GM21381 (cell line): ENCODE data around the gene RND2.

Experiments used
- ATAC-seq: cut with Tn5 transposase; IDR thresholded peaks from one replicate; pipeline ENCODE4 v1.9.1; 2021; ENCODE audit warnings: mild to moderate bottlenecking, moderate library complexity; ENCODE audit not compliant: unreplicated experiment

Gene RND2

GRCh38 chr17:43003542-43004172 lies 21.4 kb upstream of the RND2 start:
- no peak for ATAC-seq

- ATAC-seq: peak; percentile 81
Observed at GRCh38 chr17:43006639-43007551, 18.1 kb upstream of the RND2 start, which contains the start of gene IFI35. Gene IFI35, plus strand, starts transcription at chr17:43006784. Its CDS starts 164 bp downstream, at chr17:43006948.

- ATAC-seq: no peak
Observed at GRCh38 chr17:43010667-43011308, 14.2 kb upstream of the RND2 start.

- ATAC-seq: no peak
Observed at GRCh38 chr17:43011728-43012472, 13.1 kb upstream of the RND2 start.

- ATAC-seq: no peak
Observed at GRCh38 chr17:43013296-43013695, 11.7 kb upstream of the RND2 start.

- no peak for ATAC-seq
Observed at GRCh38 chr17:43014020-43014648, 10.9 kb upstream of the RND2 start.

- ATAC-seq: no peak
Observed at GRCh38 chr17:43014649-43015542, 10.1 kb upstream of the RND2 start.

GRCh38 chr17:43015579-43015978 lies 9.5 kb upstream of the RND2 start:
- no peak for ATAC-seq

GRCh38 chr17:43016216-43016615 lies 8.8 kb upstream of the RND2 start:
- no peak for ATAC-seq

GRCh38 chr17:43018008-43018853 lies 6.8 kb upstream of the RND2 start:
- ATAC-seq: no peak

GRCh38 chr17:43018932-43019331 lies 6.1 kb upstream of the RND2 start:
- ATAC-seq: no peak

GRCh38 chr17:43019418-43019817 lies 5.6 kb upstream of the RND2 start:
- no peak for ATAC-seq

GRCh38 chr17:43020030-43020621 lies 4.9 kb upstream of the RND2 start:
- no peak for ATAC-seq

- ATAC-seq: no peak
Observed at GRCh38 chr17:43020789-43021740, 4.0 kb upstream of the RND2 start.

- peak; percentile 49 for ATAC-seq
Observed at GRCh38 chr17:43021741-43022512, 3.1 kb upstream of the RND2 start, which contains the start of gene VAT1. Gene VAT1, minus strand, starts transcription at chr17:43022385. Its CDS starts 63 bp downstream, at chr17:43022322.

GRCh38 chr17:43025290-43025657 lies 243 bp downstream of the RND2 start:
- no peak for ATAC-seq
